A549 (cell line): Measurements from ENCODE around the gene FAM78B. TPM values are rescaled to one million over a fixed set of nuclear protein-coding genes. Genes with fewer than 3 reads are reported as not detected.

ENCODE experiments used
- ATAC-seq, 2 experiments: fragments of 200-7000 bp in 1 of 2; fragments of >200 bp in 1 of 2; cut with Nextera tagmentation in 1 of 2; cut with Tn5 transposase in 1 of 2; 3 replicates each; pipeline versions ENCODE4 v1.8.0 to v1.9.1; 2018 to 2020; ENCODE audit warnings: mild to moderate bottlenecking in 1 of 2, moderate library complexity in 1 of 2
- CTCF ChIA-PET: fragments of 300-600 bp; sonication (Branson Sonifier 250); formaldehyde crosslinking; extraction: SDS; loops from one replicate; lab custom pipeline; 2021; ENCODE audit warnings: antibody characterized with exemption, inconsistent platforms; lab: Yijun Ruan, JAX
- POLR2A ChIA-PET: fragments of 350-600 bp; formaldehyde crosslinking; extraction: SDS; loops from one replicate; lab custom pipeline; 2021; ENCODE audit warnings: antibody characterized with exemption, inconsistent platforms; lab: Yijun Ruan, JAX
- DNase-seq, 2 experiments: peaks; one replicate each; pipeline versions ENCODE4 v3.0.0 to v3.0.0-alpha.2; 2011 to 2016; ENCODE audit warnings: low read depth in 1 of 2, low spot score in 1 of 2
- FAIRE-seq: peaks from 2 replicates; lab custom pipeline; 2011; peaks lifted over from hg19 to GRCh38; lab: Jason Lieb, UNC
- H3K27ac ChIP-seq, 2 experiments: fragments of >200 bp; sonication (Bioruptor Twin); formaldehyde crosslinking; 3 replicates each; pipeline ENCODE4 v1.5.1; 2016 to 2017
- H3K4me1 ChIP-seq: fragments of >200 bp; sonication (Bioruptor Twin); formaldehyde crosslinking; 3 replicates; pipeline ENCODE4 v1.6.1; 2016
- H3K4me2 ChIP-seq: fragments of >200 bp; sonication (Bioruptor Twin); formaldehyde crosslinking; 3 replicates; pipeline ENCODE4 v1.6.1; 2016
- H3K4me3 ChIP-seq: fragments of >200 bp; sonication (Bioruptor Twin); formaldehyde crosslinking; 3 replicates; pipeline ENCODE4 v1.5.1; 2016
- H3K9me3 ChIP-seq: fragments of >200 bp; sonication (Bioruptor Twin); formaldehyde crosslinking; 3 replicates; pipeline ENCODE4 v1.6.1; 2016
- CBX8 ChIP-seq: fragments of 200-600 bp; sonication (generic); IDR thresholded peaks from 2 replicates; pipeline ENCODE4 v1.6.1; 2016
- CEBPB ChIP-seq, 2 experiments: fragments of >200 bp in 1 of 2; sonication (Bioruptor Twin) in 1 of 2; formaldehyde crosslinking in 1 of 2; IDR thresholded peaks; 2 replicates each; pipeline ENCODE4 v1.6.1; 2012 to 2016
- CHD4 ChIP-seq: fragments of 200-600 bp; sonication (generic); IDR thresholded peaks from 2 replicates; pipeline ENCODE4 v1.6.1; 2016; ENCODE audit warnings: antibody characterized with exemption, mild to moderate bottlenecking, borderline replicate concordance
- EHMT2 ChIP-seq: fragments of 200-600 bp; sonication (generic); IDR thresholded peaks from 2 replicates; pipeline ENCODE4 v1.6.1; 2016; ENCODE audit warnings: antibody characterized with exemption, low read depth, mild to moderate bottlenecking, moderate library complexity
- ELK1 ChIP-seq: fragments of 150-350 bp; IDR thresholded peaks from 2 replicates; pipeline ENCODE4 v1.6.1; 2014; ENCODE audit warnings: low read depth, mild to moderate bottlenecking, low read length
- EP300 ChIP-seq, 2 experiments: fragments of >200 bp; sonication (Bioruptor Twin); formaldehyde crosslinking; IDR thresholded peaks; 2 replicates in 1 of 2; 3 replicates in 1 of 2; pipeline ENCODE4 v1.6.1; 2016 to 2017
- ESRRA ChIP-seq: fragments of 150-350 bp; IDR thresholded peaks from 2 replicates; pipeline ENCODE4 v1.6.1; 2014; ENCODE audit warnings: mild to moderate bottlenecking, low read length, borderline replicate concordance
- FOSB ChIP-seq: fragments of 250-450 bp; sonication (Bioruptor Pico); IDR thresholded peaks from 2 replicates; pipeline ENCODE4 v1.5.0; 2020; ENCODE audit warnings: mild to moderate bottlenecking, moderate library complexity
- GATA3 ChIP-seq: IDR thresholded peaks from 2 replicates; pipeline ENCODE4 v1.6.1; 2012; ENCODE audit warnings: borderline replicate concordance
- HDAC2 ChIP-seq: fragments of 200-600 bp; sonication (generic); IDR thresholded peaks from 2 replicates; pipeline ENCODE4 v1.6.1; 2016
- HMGXB4 ChIP-seq: fragments of 250-450 bp; sonication (Bioruptor Pico); IDR thresholded peaks from 2 replicates; pipeline ENCODE4 v1.5.0; 2021; ENCODE audit warnings: mild to moderate bottlenecking, moderate library complexity, borderline replicate concordance
- HOXB5 ChIP-seq: fragments of 250-450 bp; sonication (Bioruptor Pico); IDR thresholded peaks from 2 replicates; pipeline ENCODE4 v1.5.0; 2020; ENCODE audit warnings: mild to moderate bottlenecking, moderate library complexity
- JUN ChIP-seq, 2 experiments: fragments of >200 bp; sonication (Bioruptor Twin); formaldehyde crosslinking; IDR thresholded peaks; 2 replicates in 1 of 2; 3 replicates in 1 of 2; pipeline ENCODE4 v1.6.1; 2016 to 2017
- MAX ChIP-seq: IDR thresholded peaks from 2 replicates; pipeline ENCODE4 v1.6.1; 2012
- NPAS2 ChIP-seq: fragments of 250-450 bp; sonication (Bioruptor Pico); IDR thresholded peaks from 2 replicates; pipeline ENCODE4 v1.8.0; 2022; ENCODE audit warnings: mild to moderate bottlenecking, moderate library complexity, borderline replicate concordance
- POLR2AphosphoS2 ChIP-seq: conservative IDR thresholded peaks from 2 replicates; pipeline ENCODE4 v1.6.1; 2012; ENCODE audit warnings: low read length, improper control_type of control experiment, inconsistent platforms
- RARB ChIP-seq: fragments of 250-450 bp; sonication (Bioruptor Pico); IDR thresholded peaks from 2 replicates; pipeline ENCODE4 v1.8.0; 2021; ENCODE audit warnings: mild to moderate bottlenecking, moderate library complexity
- REST ChIP-seq: fragments of 200-600 bp; sonication (generic); IDR thresholded peaks from 2 replicates; pipeline ENCODE4 v1.6.1; 2016; ENCODE audit warnings: antibody characterized with exemption, mild to moderate bottlenecking, moderate library complexity
- RFX5 ChIP-seq: fragments of 450-650 bp; IDR thresholded peaks from 2 replicates; pipeline ENCODE4 v1.7.1; 2014; ENCODE audit warnings: antibody characterized with exemption, mild to moderate bottlenecking, moderate library complexity
- SMC3 ChIP-seq: fragments of >200 bp; sonication (Bioruptor Twin); formaldehyde crosslinking; IDR thresholded peaks from 3 replicates; pipeline ENCODE4 v1.6.1; 2018; ENCODE audit warnings: inconsistent platforms
- SREBF2 ChIP-seq: fragments of 450-650 bp; IDR thresholded peaks from 2 replicates; pipeline ENCODE4 v1.6.1; 2014; ENCODE audit warnings: mild to moderate bottlenecking, moderate library complexity
- TP53 ChIP-seq: fragments of 250-450 bp; sonication (Bioruptor Pico); IDR thresholded peaks from 2 replicates; pipeline ENCODE4 v1.5.0; 2021; ENCODE audit warnings: mild to moderate bottlenecking, moderate library complexity
- USF2 ChIP-seq: fragments of 450-650 bp; IDR thresholded peaks from 2 replicates; pipeline ENCODE4 v1.6.1; 2014; ENCODE audit warnings: antibody characterized with exemption
- ZFP36 ChIP-seq: fragments of 450-650 bp; IDR thresholded peaks from 2 replicates; pipeline ENCODE4 v1.6.1; 2014; ENCODE audit warnings: borderline replicate concordance; ENCODE audit not compliant: partially characterized antibody
- ZNF302 ChIP-seq: fragments of 250-450 bp; sonication (Bioruptor Pico); IDR thresholded peaks from 2 replicates; pipeline ENCODE4 v1.9.0; 2021; ENCODE audit warnings: inconsistent platforms, mild to moderate bottlenecking, moderate library complexity
- WGBS: methylation state at CpG from one replicate; pipeline ENCODE4 v1.1.6; 2017; ENCODE audit errors: missing lambda C conversion rate; 5-methylcytosine and 5-hydroxymethylcytosine counted together
- polyA plus RNA-seq, 4 experiments: library from polyadenylated mRNA; depleted of rRNA in 3 of 4; stranded (reverse); fragments of >200 nt; fragmentation: RNase III in 1 of 4; extraction: RNeasy Plus Mini Kit Qiagen cat#74134 plus additional on column Dnase treatment in 1 of 4; gene quantifications; 2 replicates in 3 of 4; 3 replicates in 1 of 4; pipeline ENCODE4 v1.2.3, GENCODE V29; 2011 to 2017
- TF ChIP-seq, protein P1 (sequence below): fragments of 250-450 bp; sonication (Bioruptor Pico); IDR thresholded peaks from 2 replicates; pipeline ENCODE4 v1.5.0; 2020; ENCODE audit warnings: low read depth, mild to moderate bottlenecking, moderate library complexity

FAM78B gene
- polyA plus RNA-seq, 2 of the 4 experiments (the other 2 are of a cell fraction), result 0.13 to 0.34 TPM

DNA sequence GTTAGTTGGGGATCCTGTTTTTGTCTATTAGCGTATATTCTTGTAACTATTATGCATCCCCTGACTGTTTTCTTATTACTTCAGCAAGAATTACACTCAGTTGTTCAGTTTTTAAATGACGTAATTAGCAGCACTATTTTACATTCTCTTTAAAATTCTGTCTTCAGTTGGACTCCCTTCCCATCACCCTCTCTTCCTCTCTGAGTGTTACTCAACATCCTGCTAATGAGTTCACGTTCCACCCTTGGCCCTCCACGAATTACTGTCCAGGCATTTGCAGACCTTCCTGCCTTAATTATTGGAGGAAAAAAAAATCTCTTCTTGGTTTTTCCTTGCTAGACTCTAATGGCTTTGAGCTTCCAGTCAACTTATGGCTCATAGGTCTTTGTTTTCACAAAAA is 23.6 kb upstream of the FAM78B start:
- H3K9me3 ChIP-seq, result no peaks in the 10 kb centered on the region
- DNase-seq (no peak), ATAC-seq (no peak), FAIRE-seq (no peak)
- 1% methylated on average over 4 of the region's 4 CpGs for WGBS
- no peak overlapping the region for H3K27ac ChIP-seq
- no peak overlapping the region for H3K4me2 ChIP-seq
- CTCF ChIA-PET, result no interaction called here
- H3K4me3 ChIP-seq, result no peak overlapping the region
- no peaks in the 10 kb centered on the region for H3K4me1 ChIP-seq
- POLR2A ChIA-PET, result no interaction called here
- no peak for TF ChIP-seq ZNF302 (CRISPR knock-in tag)
- no peak for TF ChIP-seq CBX8
- no peak for TF ChIP-seq FOSB
- TF ChIP-seq CHD4, result no peak
- no peak for TF ChIP-seq NPAS2 (CRISPR knock-in tag)
- TF ChIP-seq HDAC2, result no peak
- TF ChIP-seq EHMT2, result no peak

DNA sequence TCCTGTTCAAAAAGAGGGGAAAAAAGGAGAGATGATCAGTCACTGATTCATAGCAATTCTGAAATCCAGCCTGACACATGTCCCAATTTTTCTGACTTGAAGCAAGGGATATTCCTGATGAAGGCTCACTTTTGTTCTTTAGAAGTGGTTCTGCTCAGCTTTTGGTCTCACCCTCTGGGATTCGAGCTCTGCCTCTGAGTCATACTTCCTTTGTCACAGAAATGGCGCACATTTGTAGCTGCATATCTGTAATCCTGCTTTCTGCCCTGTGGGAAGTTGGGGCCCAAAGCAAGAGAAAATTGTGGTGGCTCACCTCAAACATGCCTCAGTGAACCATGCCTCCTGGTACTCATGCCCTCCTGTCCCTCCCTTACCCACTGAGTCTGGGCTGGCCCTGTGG is 22.3 kb upstream of the FAM78B start:
- no peak overlapping the region for H3K4me3 ChIP-seq
- POLR2A ChIA-PET, result no interaction called here
- WGBS, result 0% methylated on average over 2 of the region's 2 CpGs
- CTCF ChIA-PET, result interaction anchor here (1.0 kb wide), 1 partner anchor 91 kb away, joined by 3 read pairs; no protein-coding TSS in a partner anchor
- no peaks in the 10 kb centered on the region for H3K9me3 ChIP-seq
- TF ChIP-seq, protein P1, sequence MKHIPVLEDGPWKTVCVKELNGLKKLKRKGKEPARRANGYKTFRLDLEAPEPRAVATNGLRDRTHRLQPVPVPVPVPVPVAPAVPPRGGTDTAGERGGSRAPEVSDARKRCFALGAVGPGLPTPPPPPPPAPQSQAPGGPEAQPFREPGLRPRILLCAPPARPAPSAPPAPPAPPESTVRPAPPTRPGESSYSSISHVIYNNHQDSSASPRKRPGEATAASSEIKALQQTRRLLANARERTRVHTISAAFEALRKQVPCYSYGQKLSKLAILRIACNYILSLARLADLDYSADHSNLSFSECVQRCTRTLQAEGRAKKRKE (CRISPR knock-in tag), result no peak
- TF ChIP-seq GATA3 (no peak), CEBPB (IDR thresholded peaks at IDR 0.05) (no peak), USF2 (no peak)
- no peak overlapping the region for H3K4me2 ChIP-seq
- no peaks in the 10 kb centered on the region for H3K4me1 ChIP-seq
- no peak for FAIRE-seq
- H3K27ac ChIP-seq, result no peak overlapping the region
- no peak for DNase-seq
- no peak for ATAC-seq

DNA sequence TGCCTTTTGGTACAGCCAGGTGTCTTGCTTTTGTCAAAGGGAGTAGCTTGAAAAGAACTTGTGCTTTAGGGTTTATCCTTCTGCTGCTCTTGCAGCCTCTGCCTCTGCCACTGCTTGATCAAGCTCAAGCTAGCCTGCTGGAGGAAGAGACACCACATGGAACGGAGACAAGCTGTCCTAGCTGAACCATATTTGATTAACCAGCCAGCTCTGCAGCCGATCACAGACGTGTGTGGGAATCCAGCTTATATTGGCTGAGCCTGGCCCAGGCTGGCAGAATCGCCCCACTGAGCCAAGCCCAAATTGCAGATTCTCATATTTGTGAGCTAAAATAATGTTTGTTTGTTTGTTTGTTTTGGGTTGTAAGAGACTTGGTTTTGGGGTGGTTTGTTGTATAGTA is 18.7 kb upstream of the FAM78B start:
- no peaks in the 10 kb centered on the region for H3K9me3 ChIP-seq
- no peak for FAIRE-seq
- ChIA-PET CTCF (no interaction called here), POLR2A (no interaction called here)
- no peak for ATAC-seq
- 28% methylated on average over 4 of the region's 4 CpGs for WGBS
- DNase-seq, result no peak
- no peak for TF ChIP-seq RARB
- TF ChIP-seq SMC3, result no peak
- TF ChIP-seq EP300 (IDR thresholded peaks at IDR 0.05), result no peak
- no peak for TF ChIP-seq HMGXB4 (CRISPR knock-in tag)
- no peak for TF ChIP-seq MAX
- TF ChIP-seq FOSB, result no peak
- TF ChIP-seq ZFP36, result no peak
- TF ChIP-seq REST, result no peak
- no peak for TF ChIP-seq ELK1
- no peak for TF ChIP-seq CEBPB (IDR thresholded peaks at IDR 0.05)
- no peak for TF ChIP-seq JUN (IDR thresholded peaks at IDR 0.05)
- TF ChIP-seq SREBF2, result no peak
- no peak for TF ChIP-seq TP53 (CRISPR knock-in tag)
- no peak for TF ChIP-seq RFX5
- no peak for TF ChIP-seq ESRRA
- no peak for TF ChIP-seq POLR2AphosphoS2
- no peak for TF ChIP-seq EHMT2
- no peak for TF ChIP-seq HOXB5 (CRISPR knock-in tag)
- H3K4me1 ChIP-seq, result no peaks in the 10 kb centered on the region
- no peak overlapping the region for H3K4me2 ChIP-seq
- H3K27ac ChIP-seq, result no peak overlapping the region
- H3K4me3 ChIP-seq, result no peak overlapping the region
